Activated B cell treated with CpG ODN at 0.5 μM for 24 hours (primary cell): ENCODE measurements around the gene MFAP4. TPM values are rescaled to one million over a fixed set of nuclear protein-coding genes. Genes with fewer than 3 reads are reported as not detected.

Experiments
- ATAC-seq: fragments of 200-7000 bp; cut with Tn5 transposase; one replicate; pipeline ENCODE4 v1.10.0; 2021; ENCODE audit warnings: low read depth, mild to moderate bottlenecking, moderate library complexity
- CTCF ChIA-PET: fragments of 350-600 bp; sonication (Branson Sonifier 250); formaldehyde crosslinking; loops from one replicate; lab custom pipeline; 2021; ENCODE audit warnings: antibody characterized with exemption; lab: Charles Lee
- POLR2A ChIA-PET: fragments of 350-600 bp; sonication (Branson Sonifier 250); formaldehyde crosslinking; loops from one replicate; lab custom pipeline; 2021; ENCODE audit warnings: antibody characterized with exemption; lab: Charles Lee
- DNase-seq: peaks from one replicate; pipeline ENCODE4 v3.0.0; 2022
- H3K27ac Mint-ChIP-seq: one replicate; pipeline ENCODE4 v1.8.0; 2020; ENCODE audit warnings: mixed read lengths
- H3K27me3 Mint-ChIP-seq: one replicate; pipeline ENCODE4 v1.8.0; 2021; ENCODE audit warnings: mixed read lengths
- H3K36me3 Mint-ChIP-seq: one replicate; pipeline ENCODE4 v1.8.0; 2021; ENCODE audit warnings: low read depth, mixed read lengths
- H3K4me1 Mint-ChIP-seq: one replicate; pipeline ENCODE4 v1.8.0; 2021; ENCODE audit warnings: mixed read lengths
- H3K4me3 Mint-ChIP-seq: one replicate; pipeline ENCODE4 v1.8.0; 2020; ENCODE audit warnings: mild to moderate bottlenecking, mixed read lengths
- H3K9me3 Mint-ChIP-seq: one replicate; pipeline ENCODE4 v1.8.0; 2020; ENCODE audit warnings: mixed read lengths
- CTCF ChIP-seq: fragments of 200-600 bp; IDR thresholded peaks from one replicate; pipeline ENCODE4 v1.8.0; 2022; ENCODE audit warnings: antibody characterized with exemption, mild to moderate bottlenecking
- intact Hi-C: fragments of 100-400 bp; cut with micrococcal nuclease; formaldehyde crosslinking; loops from one replicate; pipeline ENCODE4 v1.15.1; 2024
- total RNA-seq: library from RNA; stranded (reverse); gene quantifications from 2 replicates; pipeline ENCODE4 v1.2.3, GENCODE V29; 2022

Gene MFAP4
- total RNA-seq, 1 donor from 2014 or later: not detected

GRCh38 chr17:19426631-19427030 lies 39.6 kb upstream of the MFAP4 start:
- H3K27me3 Mint-ChIP-seq: peaks cover 8% of the 10 kb centered on the region
- TF ChIP-seq CTCF: no peak
- ATAC-seq (no peak), DNase-seq (no peak)
- no peaks in the 10 kb centered on the region for H3K4me1 Mint-ChIP-seq
- CTCF ChIA-PET: no interaction called here
- no peak overlapping the region for H3K4me3 Mint-ChIP-seq
- POLR2A ChIA-PET: no interaction called here
- no peaks in the 10 kb centered on the region for H3K36me3 Mint-ChIP-seq
- H3K9me3 Mint-ChIP-seq: no peaks in the 10 kb centered on the region
- intact Hi-C loops: no loop called here
- no peak overlapping the region for H3K27ac Mint-ChIP-seq

GRCh38 chr17:19424934-19425868 lies 38.2 kb upstream of the MFAP4 start:
- POLR2A ChIA-PET: no interaction called here

GRCh38 chr17:19421926-19422325 lies 34.9 kb upstream of the MFAP4 start:
- POLR2A ChIA-PET: no interaction called here
- H3K4me1 Mint-ChIP-seq: peaks cover 2% of the 10 kb centered on the region

More at GRCh38 chr17:19424934-19425868, 38.2 kb upstream of the MFAP4 start:
- intact Hi-C loops: no loop called here
- Mint-ChIP-seq H3K36me3 (no peaks in the 10 kb centered on the region), H3K4me1 (no peaks in the 10 kb centered on the region), H3K9me3 (no peaks in the 10 kb centered on the region), H3K4me3 (no peak overlapping the region), H3K27me3 (peaks cover 8% of the 10 kb centered on the region), H3K27ac (no peak overlapping the region)
- DNase-seq (no peak), ATAC-seq (no peak)
- TF ChIP-seq CTCF: no peak
- CTCF ChIA-PET: no interaction called here

GRCh38 chr17:19421219-19421618 lies 34.2 kb upstream of the MFAP4 start:
- no peak for TF ChIP-seq CTCF
- Mint-ChIP-seq H3K4me3 (no peak overlapping the region), H3K27me3 (peaks cover 6% of the 10 kb centered on the region), H3K27ac (no peak overlapping the region), H3K36me3 (no peaks in the 10 kb centered on the region), H3K4me1 (peaks cover 2% of the 10 kb centered on the region), H3K9me3 (no peaks in the 10 kb centered on the region)
- ChIA-PET POLR2A (no interaction called here), CTCF (no interaction called here)
- DNase-seq: no peak
- no peak for ATAC-seq
- intact Hi-C loops: no loop called here

More at GRCh38 chr17:19421926-19422325, 34.9 kb upstream of the MFAP4 start:
- Mint-ChIP-seq H3K36me3 (no peaks in the 10 kb centered on the region), H3K9me3 (no peaks in the 10 kb centered on the region), H3K4me3 (no peak overlapping the region), H3K27ac (no peak overlapping the region), H3K27me3 (peaks cover 6% of the 10 kb centered on the region)
- intact Hi-C loops: no loop called here
- no peak for DNase-seq
- CTCF ChIA-PET: no interaction called here
- TF ChIP-seq CTCF: no peak
- ATAC-seq: no peak

- no peak for TF ChIP-seq CTCF
- intact Hi-C loops: no loop called here
- no peak overlapping the region for H3K4me3 Mint-ChIP-seq
Measured at GRCh38 chr17:19418251-19418992, 31.4 kb upstream of the MFAP4 start.

More at GRCh38 chr17:19418251-19418992, 31.4 kb upstream of the MFAP4 start:
- H3K36me3 Mint-ChIP-seq: no peaks in the 10 kb centered on the region
- DNase-seq (no peak), ATAC-seq (no peak)
- CTCF ChIA-PET: interaction anchor here (1.1 kb wide), 1 partner anchor 55 kb away, joined by 3 read pairs; no protein-coding TSS in a partner anchor
- no peak overlapping the region for H3K27ac Mint-ChIP-seq
- POLR2A ChIA-PET: no interaction called here
- H3K27me3 Mint-ChIP-seq: peaks cover 5% of the 10 kb centered on the region
- no peaks in the 10 kb centered on the region for H3K9me3 Mint-ChIP-seq
- H3K4me1 Mint-ChIP-seq: peaks cover 2% of the 10 kb centered on the region
